HL-60 (cell line): ENCODE measurements around the gene ZBTB25.

Source experiments
- POLR2AphosphoS5 ChIP-seq: IDR thresholded peaks from 2 replicates; pipeline ENCODE4 v1.6.1; 2012; ENCODE audit warnings: low read depth
- TF ChIP-seq, protein P1 (sequence below): IDR thresholded peaks from one replicate; pipeline ENCODE4 v1.5.1; 2011; ENCODE audit warnings: low read length, control low read depth, inconsistent platforms; ENCODE audit not compliant: insufficient read depth

DNA sequence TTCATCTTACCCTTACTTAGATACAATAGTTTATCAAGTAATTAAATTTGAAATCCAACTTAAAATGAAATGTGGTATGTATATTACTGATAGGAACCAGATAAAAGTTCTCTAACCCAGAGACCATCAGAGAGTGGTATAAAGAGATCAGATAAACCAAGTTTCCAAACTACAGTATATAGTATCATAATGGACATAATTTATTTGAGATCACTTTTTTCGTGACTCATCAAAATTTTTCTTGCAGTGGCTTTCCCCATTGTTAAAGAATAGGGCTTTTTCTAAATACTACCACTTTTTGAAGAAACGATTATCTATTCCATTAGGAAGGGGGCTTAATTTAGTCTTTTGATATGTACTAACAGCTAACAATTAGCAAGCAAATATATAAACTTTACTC, 21.7 kb upstream of the ZBTB25 start:
- no peak for TF ChIP-seq POLR2AphosphoS5
- TF ChIP-seq, protein P1, sequence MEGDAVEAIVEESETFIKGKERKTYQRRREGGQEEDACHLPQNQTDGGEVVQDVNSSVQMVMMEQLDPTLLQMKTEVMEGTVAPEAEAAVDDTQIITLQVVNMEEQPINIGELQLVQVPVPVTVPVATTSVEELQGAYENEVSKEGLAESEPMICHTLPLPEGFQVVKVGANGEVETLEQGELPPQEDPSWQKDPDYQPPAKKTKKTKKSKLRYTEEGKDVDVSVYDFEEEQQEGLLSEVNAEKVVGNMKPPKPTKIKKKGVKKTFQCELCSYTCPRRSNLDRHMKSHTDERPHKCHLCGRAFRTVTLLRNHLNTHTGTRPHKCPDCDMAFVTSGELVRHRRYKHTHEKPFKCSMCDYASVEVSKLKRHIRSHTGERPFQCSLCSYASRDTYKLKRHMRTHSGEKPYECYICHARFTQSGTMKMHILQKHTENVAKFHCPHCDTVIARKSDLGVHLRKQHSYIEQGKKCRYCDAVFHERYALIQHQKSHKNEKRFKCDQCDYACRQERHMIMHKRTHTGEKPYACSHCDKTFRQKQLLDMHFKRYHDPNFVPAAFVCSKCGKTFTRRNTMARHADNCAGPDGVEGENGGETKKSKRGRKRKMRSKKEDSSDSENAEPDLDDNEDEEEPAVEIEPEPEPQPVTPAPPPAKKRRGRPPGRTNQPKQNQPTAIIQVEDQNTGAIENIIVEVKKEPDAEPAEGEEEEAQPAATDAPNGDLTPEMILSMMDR: no peak
